ENCODE data around the gene MTERF4.

- TF ChIP-seq, protein P1, sequence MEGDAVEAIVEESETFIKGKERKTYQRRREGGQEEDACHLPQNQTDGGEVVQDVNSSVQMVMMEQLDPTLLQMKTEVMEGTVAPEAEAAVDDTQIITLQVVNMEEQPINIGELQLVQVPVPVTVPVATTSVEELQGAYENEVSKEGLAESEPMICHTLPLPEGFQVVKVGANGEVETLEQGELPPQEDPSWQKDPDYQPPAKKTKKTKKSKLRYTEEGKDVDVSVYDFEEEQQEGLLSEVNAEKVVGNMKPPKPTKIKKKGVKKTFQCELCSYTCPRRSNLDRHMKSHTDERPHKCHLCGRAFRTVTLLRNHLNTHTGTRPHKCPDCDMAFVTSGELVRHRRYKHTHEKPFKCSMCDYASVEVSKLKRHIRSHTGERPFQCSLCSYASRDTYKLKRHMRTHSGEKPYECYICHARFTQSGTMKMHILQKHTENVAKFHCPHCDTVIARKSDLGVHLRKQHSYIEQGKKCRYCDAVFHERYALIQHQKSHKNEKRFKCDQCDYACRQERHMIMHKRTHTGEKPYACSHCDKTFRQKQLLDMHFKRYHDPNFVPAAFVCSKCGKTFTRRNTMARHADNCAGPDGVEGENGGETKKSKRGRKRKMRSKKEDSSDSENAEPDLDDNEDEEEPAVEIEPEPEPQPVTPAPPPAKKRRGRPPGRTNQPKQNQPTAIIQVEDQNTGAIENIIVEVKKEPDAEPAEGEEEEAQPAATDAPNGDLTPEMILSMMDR (IDR thresholded peaks at IDR 0.05; ENCODE audit: low read depth, low read length) = no peak
- no peak for TF ChIP-seq EZH2phosphoT487 (IDR thresholded peaks at IDR 0.05; ENCODE audit: low read depth)
Measured at GRCh38 chr2:241133436-241133820, 31.3 kb upstream of the MTERF4 start.

All from OCI-LY3 (cell line).